Activated CD4-positive, alpha-beta T cell treated with anti-CD3 and anti-CD28 coated beads, Interleukin-2, amount 10 ng/mL, durations not matched to agents 24 days and 14 days (primary cell): Measurements from ENCODE around the gene DDRGK1. TPM values are rescaled to one million over a fixed set of nuclear protein-coding genes. Genes with fewer than 3 reads are reported as not detected.
"Not testable (repeated sequence)": the region's sequence is repeated elsewhere in the genome, so short reads cannot be mapped to it uniquely, and the experiment has no call there.

Experiments used
- DNase-seq: peaks from one replicate; pipeline ENCODE4 v3.0.0; 2022
- H3K27ac Mint-ChIP-seq: one replicate; pipeline ENCODE4 v1.8.0; 2022; ENCODE audit warnings: mild to moderate bottlenecking, mixed read lengths
- H3K27me3 Mint-ChIP-seq: one replicate; pipeline ENCODE4 v1.8.0; 2022; ENCODE audit warnings: mixed read lengths
- H3K36me3 Mint-ChIP-seq: one replicate; pipeline ENCODE4 v1.8.0; 2022; ENCODE audit warnings: low read depth, mild to moderate bottlenecking, mixed read lengths
- H3K4me1 Mint-ChIP-seq: one replicate; pipeline ENCODE4 v1.8.0; 2021; ENCODE audit warnings: mixed read lengths
- H3K4me3 Mint-ChIP-seq: one replicate; pipeline ENCODE4 v1.8.0; 2022; ENCODE audit warnings: mild to moderate bottlenecking, moderate library complexity, mixed read lengths
- H3K9me3 Mint-ChIP-seq: one replicate; pipeline ENCODE4 v1.8.0; 2021; ENCODE audit warnings: mixed read lengths
- intact Hi-C: fragments of 100-400 bp; cut with micrococcal nuclease; formaldehyde crosslinking; loops from one replicate; pipeline ENCODE4 v1.15.1; 2023
- total RNA-seq: library from RNA; stranded (reverse); gene quantifications from 2 replicates; pipeline ENCODE4 v1.2.3, GENCODE V29; 2022

DDRGK1 gene
- total RNA-seq, 1 donor from 2014 or later: 70.0 TPM

DNA sequence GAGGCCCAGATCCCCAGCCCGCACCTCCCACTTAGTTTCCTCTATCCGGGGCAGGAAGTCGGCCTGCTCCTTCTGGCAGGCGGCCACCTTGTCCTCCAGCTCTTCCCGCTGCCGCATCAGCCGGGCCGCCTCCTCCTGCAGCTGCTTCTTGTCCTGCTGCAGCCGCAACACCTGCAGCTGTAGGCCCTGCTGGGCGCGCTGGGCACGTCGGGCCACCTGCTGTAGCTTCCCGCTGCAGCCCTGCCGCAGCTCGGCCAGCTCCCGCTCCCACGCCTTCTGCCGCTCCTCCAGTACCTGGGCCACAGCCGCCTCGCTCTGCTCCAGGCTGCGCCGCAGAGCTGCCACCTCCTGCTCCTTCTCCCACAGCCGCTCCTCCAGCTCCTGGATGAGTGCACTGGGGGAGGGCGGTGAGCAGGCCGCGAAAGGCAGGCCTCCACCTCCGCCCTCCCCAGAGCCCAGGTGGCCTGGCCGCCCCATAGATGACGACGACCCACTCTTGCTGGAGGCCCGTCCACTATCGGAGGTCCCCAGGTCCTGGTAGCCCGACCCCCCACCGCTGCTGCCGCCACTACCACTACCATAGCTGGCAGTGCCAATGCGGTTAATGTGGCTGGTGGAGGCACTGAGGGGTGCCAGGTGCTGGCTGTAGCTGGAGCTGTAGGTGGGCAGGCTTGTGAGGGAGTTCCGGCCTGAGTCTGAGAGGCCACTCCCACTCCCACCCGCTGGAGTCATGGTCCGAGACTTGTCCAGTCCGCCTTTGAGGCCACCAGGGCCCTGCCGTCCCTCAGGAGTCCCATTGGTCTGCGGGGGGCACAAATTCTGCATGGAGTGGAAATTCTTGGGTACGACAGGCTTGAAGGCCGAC, 38.8 kb downstream of the DDRGK1 start:
- Mint-ChIP-seq H3K4me3 (no peak overlapping the region), H3K9me3 (no peaks in the 10 kb centered on the region), H3K27me3 (peaks cover 22% of the 10 kb centered on the region), H3K27ac (no peak overlapping the region), H3K4me1 (no peaks in the 10 kb centered on the region), H3K36me3 (no peaks in the 10 kb centered on the region)
- no peak for DNase-seq
- intact Hi-C loops: no loop called here

DNA sequence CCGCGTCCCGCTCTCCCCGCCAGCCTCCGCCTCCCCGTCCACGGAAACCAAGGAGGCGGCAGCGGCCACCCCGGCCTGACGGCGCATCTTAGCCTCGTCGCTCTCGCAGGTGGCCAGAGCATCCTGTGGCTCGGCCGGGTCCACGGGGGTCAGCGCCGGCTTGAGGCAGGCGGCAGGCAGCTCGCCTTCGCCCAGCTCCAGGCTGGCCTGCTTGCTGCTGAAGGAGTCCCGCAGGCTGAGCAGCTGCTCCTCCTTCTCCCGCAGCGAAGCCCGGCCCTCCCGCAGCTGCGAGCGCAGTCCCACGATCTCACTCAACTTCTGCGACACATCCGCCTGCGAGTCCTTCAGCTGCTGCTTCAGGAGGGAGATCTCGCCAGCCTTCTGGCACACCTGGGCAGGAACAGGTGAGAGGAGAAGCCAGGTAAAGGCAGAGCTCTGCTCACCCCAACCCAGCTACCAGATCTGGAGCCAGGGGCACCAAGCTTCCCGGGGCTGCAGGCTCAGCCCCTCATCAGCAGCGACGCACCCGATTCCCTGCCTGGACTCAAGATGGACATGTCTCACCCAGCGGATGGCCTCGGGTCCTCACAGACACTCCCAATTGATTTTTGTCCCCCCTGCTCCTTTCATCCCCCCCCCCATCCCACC, 39.6 kb downstream of the DDRGK1 start:
- Mint-ChIP-seq H3K27ac (no peak overlapping the region), H3K27me3 (peaks cover 18% of the 10 kb centered on the region), H3K9me3 (no peaks in the 10 kb centered on the region), H3K36me3 (no peaks in the 10 kb centered on the region), H3K4me1 (peaks cover under 1% of the 10 kb centered on the region), H3K4me3 (no peak overlapping the region)
- no peak for DNase-seq
- intact Hi-C loops: no loop called here

DNA sequence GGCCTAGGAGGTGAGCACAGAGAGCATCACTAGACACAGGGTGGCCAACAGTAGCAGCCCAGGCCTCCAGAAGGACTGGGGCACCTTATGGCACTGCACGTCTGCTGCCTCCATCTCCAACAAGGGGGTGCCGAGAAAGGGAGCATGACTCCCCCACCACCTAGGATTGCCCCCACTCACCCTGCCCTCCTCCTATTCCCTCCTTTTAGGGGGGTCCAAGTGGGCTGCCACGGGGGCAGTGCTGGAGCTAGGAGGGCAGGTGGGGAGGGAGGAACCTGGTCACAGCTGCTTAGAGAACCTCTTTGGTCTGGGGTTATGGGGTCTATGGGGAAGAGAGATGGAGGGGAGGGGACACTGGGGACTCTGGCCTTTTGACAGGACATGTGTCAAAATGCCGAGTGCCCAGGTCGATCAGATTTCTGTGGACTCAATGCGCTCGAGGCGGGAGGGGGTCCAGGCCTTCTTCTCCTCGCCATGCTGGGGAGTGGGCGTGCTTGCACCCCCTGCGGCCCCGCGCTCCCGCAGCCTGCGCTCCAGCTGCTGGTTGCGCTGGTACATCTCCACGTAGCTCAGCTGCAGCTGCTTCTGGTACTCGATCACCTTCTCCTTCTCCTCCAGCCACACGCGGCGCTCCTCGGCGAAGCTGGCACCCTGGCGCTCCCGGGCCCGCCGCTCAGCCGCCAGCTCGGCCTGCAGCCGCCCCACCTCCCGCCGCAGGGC, 40.3 kb downstream of the DDRGK1 start:
- Mint-ChIP-seq H3K4me3 (no peak overlapping the region), H3K9me3 (no peaks in the 10 kb centered on the region), H3K4me1 (peaks cover 2% of the 10 kb centered on the region), H3K27me3 (peaks cover 14% of the 10 kb centered on the region), H3K36me3 (peaks cover 4% of the 10 kb centered on the region), H3K27ac (no peak overlapping the region)
- intact Hi-C loops: no loop called here
- no peak for DNase-seq

DNA sequence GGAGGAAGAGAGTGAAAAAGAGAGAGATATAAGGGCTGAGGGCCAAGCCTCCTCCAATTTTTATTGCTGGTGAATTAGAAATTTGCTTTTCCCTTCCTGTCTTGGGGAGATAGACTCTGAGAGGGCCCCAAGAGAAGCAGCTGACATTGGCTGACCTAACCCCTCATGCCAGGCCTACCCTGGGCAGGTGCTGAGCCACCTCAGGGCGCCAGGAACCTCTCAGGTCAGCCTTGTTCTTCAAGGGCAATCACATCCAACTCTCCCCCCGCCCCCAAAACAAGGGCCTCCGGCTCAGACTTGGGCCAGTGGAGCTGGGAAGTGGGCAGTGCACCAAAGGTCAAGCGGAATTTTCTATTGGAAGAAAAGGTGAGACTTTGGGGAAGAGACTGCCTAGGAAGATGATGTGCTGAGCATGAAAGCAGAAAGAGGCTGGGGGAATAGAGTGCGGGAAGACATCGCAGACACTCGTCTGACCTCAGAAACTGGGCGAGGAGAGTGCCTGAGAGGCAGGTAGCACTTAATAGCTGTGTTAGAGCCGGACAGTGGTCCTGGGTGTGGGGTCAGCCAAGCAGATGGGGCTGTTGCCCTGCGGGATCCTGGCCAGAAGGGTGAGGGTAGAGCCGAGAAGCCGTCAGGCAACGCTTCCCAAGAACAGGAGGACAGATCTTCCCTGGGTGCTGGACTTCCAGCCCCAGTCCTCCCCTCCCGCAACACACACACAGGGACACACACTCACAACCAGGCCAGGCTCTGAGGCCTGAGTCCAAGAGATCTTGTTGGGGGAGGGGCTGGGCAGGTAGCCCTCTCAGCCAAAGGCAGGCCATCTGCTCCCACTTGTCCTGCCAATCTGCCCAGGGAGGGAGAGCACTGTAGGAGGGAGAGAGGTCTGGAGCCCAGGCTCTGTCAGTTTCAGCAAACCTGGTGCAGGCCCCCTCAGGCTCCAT, 41.1 kb downstream of the DDRGK1 start:
- Mint-ChIP-seq H3K4me1 (peaks cover 7% of the 10 kb centered on the region), H3K27ac (no peak overlapping the region), H3K9me3 (no peaks in the 10 kb centered on the region), H3K27me3 (peaks cover 5% of the 10 kb centered on the region), H3K36me3 (peaks cover 4% of the 10 kb centered on the region), H3K4me3 (no peak overlapping the region)
- intact Hi-C loops: no loop called here
- DNase-seq: no peak

DNA sequence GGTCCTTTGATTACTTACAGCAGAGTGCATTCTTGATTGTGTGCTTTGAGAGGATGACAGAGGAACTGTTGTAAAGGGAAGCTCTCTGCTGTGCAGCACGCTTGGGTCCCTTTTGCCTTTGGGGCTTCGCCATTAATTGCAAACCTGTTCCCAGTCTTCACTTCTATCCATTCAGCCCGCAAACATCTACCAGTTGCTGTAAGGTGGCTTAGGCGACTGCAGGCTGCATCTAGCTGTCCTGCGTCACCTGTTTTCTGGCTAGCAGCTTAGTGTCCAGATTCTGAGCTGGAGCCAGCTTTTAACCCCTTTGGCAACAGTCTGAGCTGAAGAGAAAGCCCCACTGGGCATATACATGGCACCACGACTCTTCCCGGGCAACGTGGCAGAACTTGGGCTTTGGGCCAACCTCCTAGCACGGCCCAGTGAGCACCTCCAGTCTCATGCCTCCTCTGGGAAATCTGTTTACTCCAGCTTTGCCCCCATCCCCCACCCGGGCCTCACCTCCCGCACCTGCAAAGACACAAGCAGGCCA, 42.3 kb downstream of the DDRGK1 start:
- DNase-seq: no peak
- intact Hi-C loops: no loop called here
- H3K27me3 Mint-ChIP-seq: no peaks in the 10 kb centered on the region
- H3K36me3 Mint-ChIP-seq: peaks cover 4% of the 10 kb centered on the region
- no peaks in the 10 kb centered on the region for H3K9me3 Mint-ChIP-seq
- peaks cover 17% of the 10 kb centered on the region for H3K4me1 Mint-ChIP-seq
- H3K27ac Mint-ChIP-seq: no peak overlapping the region
- no peak overlapping the region for H3K4me3 Mint-ChIP-seq

DNA sequence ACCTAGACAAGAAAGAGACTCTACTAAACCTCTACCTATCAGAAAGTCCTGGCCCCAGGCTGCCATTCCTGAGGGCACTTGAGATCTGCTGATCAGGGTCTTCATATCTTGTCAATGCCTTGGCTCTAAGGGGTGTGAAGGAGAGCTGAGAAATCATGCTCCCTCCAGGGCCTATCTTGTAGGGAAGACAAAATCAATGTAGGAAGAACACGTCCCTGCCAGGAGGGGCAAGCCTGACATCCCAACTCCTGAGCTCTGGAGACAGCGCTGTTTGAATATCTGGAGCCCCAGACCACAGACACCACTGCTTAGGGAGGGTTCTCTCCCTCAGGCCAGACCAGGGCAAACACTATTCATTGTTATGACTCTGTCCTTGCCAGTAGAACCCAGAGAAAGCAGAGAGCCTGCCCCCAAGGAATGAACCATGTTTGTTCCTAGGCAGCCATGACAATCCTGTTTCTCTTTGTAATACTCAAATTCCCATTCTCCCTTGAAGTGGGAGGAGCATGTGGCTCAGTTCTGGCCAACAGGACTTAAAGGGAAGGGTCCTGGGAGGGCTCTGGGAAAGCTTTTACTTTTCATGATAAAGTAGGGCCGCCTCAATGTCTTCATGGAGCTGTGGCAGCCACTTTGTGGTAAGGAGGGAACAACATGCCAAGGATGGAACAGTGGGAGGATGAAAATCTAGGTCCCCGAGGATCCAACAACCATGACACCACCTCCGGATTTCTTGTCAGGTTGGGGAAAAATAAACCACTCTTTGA, 43.0 kb downstream of the DDRGK1 start:
- H3K4me1 Mint-ChIP-seq: peaks cover 23% of the 10 kb centered on the region
- intact Hi-C loops: no loop called here
- H3K9me3 Mint-ChIP-seq: no peaks in the 10 kb centered on the region
- peak overlapping the region; percentile 43 for H3K4me3 Mint-ChIP-seq
- DNase-seq: no peak
- no peak overlapping the region for H3K27ac Mint-ChIP-seq
- no peaks in the 10 kb centered on the region for H3K27me3 Mint-ChIP-seq
- H3K36me3 Mint-ChIP-seq: peaks cover 6% of the 10 kb centered on the region

DNA sequence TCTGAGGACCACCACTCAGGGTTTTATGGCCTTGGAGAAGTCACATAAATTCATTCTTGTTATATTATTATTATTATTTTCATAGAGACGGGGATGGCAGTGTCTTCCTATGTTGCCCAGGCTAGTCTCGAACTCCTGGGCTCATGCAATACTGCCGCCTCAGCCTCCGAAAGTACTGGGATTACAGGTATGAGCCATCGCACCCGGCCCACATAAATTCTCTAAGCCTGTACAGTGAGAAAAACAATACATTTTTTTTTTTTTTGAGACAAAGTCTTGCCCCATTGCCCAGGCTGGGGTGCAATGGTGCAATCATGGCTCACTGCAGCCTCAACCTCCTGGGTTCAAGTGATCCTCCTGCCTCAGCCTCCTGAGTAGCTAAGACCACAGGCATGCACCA, 44.1 kb downstream of the DDRGK1 start:
- H3K27me3 Mint-ChIP-seq: no peaks in the 10 kb centered on the region
- H3K4me3 Mint-ChIP-seq: no peak overlapping the region
- H3K27ac Mint-ChIP-seq: no peak overlapping the region
- DNase-seq: no peak
- intact Hi-C loops: no loop called here
- no peaks in the 10 kb centered on the region for H3K9me3 Mint-ChIP-seq
- peaks cover 31% of the 10 kb centered on the region for H3K4me1 Mint-ChIP-seq
- peaks cover 11% of the 10 kb centered on the region for H3K36me3 Mint-ChIP-seq

DNA sequence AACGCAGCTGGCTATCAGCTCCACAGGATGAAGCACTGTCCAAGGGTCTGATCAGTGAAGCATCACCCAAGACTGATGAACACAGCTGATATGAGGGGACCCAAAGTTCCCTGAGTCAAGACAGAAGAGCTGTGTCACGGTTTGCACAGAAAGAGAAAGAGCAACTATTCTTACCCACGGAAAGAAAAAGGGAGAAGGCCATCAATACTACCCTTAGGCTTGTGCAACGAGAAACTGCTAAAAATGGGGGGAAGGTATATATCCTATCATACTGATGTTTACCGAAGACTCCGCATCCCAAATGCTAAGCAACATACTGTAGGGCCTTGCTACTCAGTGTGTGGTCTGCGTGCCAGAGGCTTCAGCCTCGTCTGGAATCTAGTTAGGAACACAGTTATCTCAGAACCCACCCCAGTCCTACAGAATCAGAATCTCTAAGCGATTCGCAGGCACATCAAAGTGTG, 45.5 kb downstream of the DDRGK1 start:
- H3K27ac Mint-ChIP-seq: peak overlapping the region; percentile 87
- no peaks in the 10 kb centered on the region for H3K9me3 Mint-ChIP-seq
- DNase-seq: peak; percentile 74
- no peaks in the 10 kb centered on the region for H3K27me3 Mint-ChIP-seq
- peak overlapping the region; percentile 92 for H3K4me3 Mint-ChIP-seq
- H3K4me1 Mint-ChIP-seq: peaks cover 32% of the 10 kb centered on the region
- H3K36me3 Mint-ChIP-seq: peaks cover 14% of the 10 kb centered on the region
- intact Hi-C loops: loop anchor here (1.0 to 5.0 kb wide), 5 partner anchors 14 to 687 kb away; partner anchors contain the start of genes ATRN, DDRGK1, LZTS3 and SNRPB

DNA sequence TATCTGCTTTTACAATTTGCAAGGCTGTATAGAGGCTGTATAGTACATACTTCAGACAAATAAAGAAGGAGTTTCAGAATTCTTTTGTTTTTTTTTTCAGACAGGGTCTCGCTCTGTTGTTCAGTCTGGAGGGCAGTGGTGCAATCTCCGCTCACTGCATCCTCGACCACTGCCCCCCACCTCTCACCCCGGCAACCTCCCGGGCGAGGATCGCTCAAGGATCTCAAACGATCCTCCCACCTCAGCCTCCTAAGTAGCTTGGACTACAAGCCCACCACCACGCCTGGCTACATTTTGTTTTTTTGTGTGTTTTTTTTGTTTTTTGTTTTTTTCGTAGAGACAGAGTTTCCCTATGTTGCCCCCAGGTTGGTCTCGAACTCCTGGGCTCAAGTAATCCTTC, 46.7 kb downstream of the DDRGK1 start:
- no peak for DNase-seq
- intact Hi-C loops: loop anchor here (2.0 to 5.0 kb wide), 5 partner anchors 35 to 686 kb away; partner anchors contain the start of genes ATRN, DDRGK1 and SNRPB
- Mint-ChIP-seq H3K27me3 (no peaks in the 10 kb centered on the region), H3K36me3 (peaks cover 20% of the 10 kb centered on the region), H3K4me1 (peaks cover 38% of the 10 kb centered on the region), H3K4me3 (peak overlapping the region; percentile 92), H3K9me3 (no peaks in the 10 kb centered on the region), H3K27ac (peak overlapping the region; percentile 81)

DNA sequence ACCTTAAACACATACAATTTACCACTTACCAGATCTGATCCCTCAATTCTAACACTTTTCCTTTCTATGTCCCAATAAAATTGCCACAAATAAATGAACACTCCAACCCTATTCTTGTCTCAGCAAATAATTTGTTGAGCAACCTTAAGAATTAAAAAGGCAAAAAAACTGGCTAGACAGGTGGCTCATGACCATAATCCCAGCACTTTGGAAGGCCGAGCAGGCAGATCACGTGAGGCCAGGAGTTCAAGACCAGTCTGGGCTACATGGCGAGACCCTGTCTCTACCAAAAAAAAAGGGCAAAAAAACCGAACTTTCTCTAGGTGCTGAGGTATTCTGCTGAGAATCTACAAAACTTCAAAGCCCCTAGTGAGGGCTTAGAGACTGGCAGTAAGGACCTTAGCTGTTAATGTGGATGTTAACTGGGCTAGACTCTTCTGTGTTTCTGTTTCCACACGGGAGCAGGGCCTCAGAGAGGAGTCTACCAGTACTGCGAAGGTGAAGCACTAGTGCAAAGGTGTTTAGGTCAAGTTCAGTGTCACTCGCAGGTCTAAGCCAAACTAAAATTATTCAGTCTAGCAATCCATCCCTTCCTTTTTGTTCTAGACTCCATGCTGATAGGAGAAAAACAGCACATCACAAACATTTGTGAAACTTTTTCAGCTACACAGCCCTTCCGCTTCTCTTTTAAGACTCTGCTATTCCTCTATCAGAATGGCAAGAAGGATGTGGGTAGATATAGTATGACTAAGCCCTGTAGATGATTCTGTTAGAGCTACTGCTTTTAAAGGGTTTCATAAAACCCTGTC, 47.5 kb downstream of the DDRGK1 start:
- intact Hi-C loops: loop anchor here (2.0 to 5.0 kb wide), 5 partner anchors 34 to 685 kb away; partner anchors contain the start of genes ATRN, DDRGK1 and SNRPB
- Mint-ChIP-seq H3K4me3 (peak overlapping the region; percentile 92), H3K9me3 (no peaks in the 10 kb centered on the region), H3K27me3 (no peaks in the 10 kb centered on the region), H3K27ac (peak overlapping the region; percentile 81), H3K36me3 (peaks cover 23% of the 10 kb centered on the region), H3K4me1 (peaks cover 44% of the 10 kb centered on the region)
- DNase-seq: peak; percentile 77

DNA sequence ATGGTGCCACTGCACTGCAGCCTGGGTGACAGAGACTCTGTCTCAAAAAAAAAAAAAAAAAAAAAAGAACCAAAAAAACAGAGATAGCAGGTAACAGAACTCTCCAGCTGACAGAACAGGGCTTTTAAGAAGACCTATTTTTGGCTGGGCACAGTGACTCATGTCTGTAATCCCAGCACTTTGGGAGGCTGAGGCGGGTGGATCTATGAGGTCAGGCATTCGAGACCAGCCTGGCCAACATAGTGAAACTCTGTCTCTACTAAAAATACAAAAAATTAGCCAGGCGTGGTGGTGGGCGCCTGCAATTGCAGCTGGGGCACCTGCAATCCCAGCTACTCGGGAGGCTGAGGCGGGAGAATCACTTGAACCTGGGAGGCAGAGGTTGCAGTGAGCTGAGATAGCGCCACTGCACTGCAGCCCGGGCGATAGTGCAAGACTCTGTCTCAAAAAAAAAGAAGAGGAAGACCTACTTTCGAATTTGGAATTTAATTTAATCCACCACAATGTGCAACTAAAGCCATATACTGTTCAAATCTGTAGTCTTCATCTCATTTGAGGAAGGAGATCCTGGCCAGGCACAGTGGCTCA, 52.3 kb downstream of the DDRGK1 start:
- H3K27me3 Mint-ChIP-seq, DNase-seq, intact Hi-C loops, H3K4me3 Mint-ChIP-seq, H3K9me3 Mint-ChIP-seq: not testable (repeated sequence)
- Mint-ChIP-seq H3K4me1 (peaks cover 40% of the 10 kb centered on the region), H3K27ac (peak overlapping the region; percentile 41), H3K36me3 (peaks cover 47% of the 10 kb centered on the region)
